Mesenchymal stem cell (in vitro differentiated cells and primary cell): Measurements from ENCODE around the gene VPS35L.

Experiments used
- DNase-seq: peaks from one replicate; pipeline ENCODE4 v3.0.0-alpha.2; 2013
- H2AFZ ChIP-seq: one replicate; pipeline ENCODE4 v1.6.1; 2013; ENCODE audit warnings: low read depth, mild to moderate bottlenecking, control low read depth, inconsistent platforms, low read length, moderate library complexity
- H2AK5ac ChIP-seq: 2 replicates; pipeline ENCODE4 v1.6.1; 2013; ENCODE audit warnings: low read length, moderate library complexity, mild to moderate bottlenecking, inconsistent platforms; ENCODE audit not compliant: severe bottlenecking
- H2BK120ac ChIP-seq: one replicate; pipeline ENCODE4 v1.6.1; 2013; ENCODE audit warnings: low read depth, mild to moderate bottlenecking, inconsistent platforms, low read length, moderate library complexity
- H2BK12ac ChIP-seq, 2 experiments: one replicate each; pipeline ENCODE4 v1.6.1; 2013; ENCODE audit warnings: inconsistent platforms in 2 of 2, low read length in 2 of 2, mild to moderate bottlenecking in 2 of 2, moderate library complexity in 2 of 2, control low read depth in 1 of 2
- H2BK15ac ChIP-seq: one replicate; pipeline ENCODE4 v1.6.1; 2013; ENCODE audit warnings: mild to moderate bottlenecking, low read depth, inconsistent platforms; ENCODE audit not compliant: poor library complexity, severe bottlenecking
- H2BK5ac ChIP-seq: 2 replicates; pipeline ENCODE4 v1.6.1; 2013; ENCODE audit warnings: low read depth, mild to moderate bottlenecking, low read length, control low read depth, inconsistent platforms; ENCODE audit not compliant: poor library complexity, severe bottlenecking
- H3K14ac ChIP-seq, 2 experiments: one replicate each; pipeline ENCODE4 v1.6.1; 2013; ENCODE audit warnings: inconsistent platforms in 2 of 2, low read length in 2 of 2, control low read depth in 1 of 2, mild to moderate bottlenecking in 1 of 2, moderate library complexity in 1 of 2
- H3K18ac ChIP-seq, 2 experiments: one replicate each; pipeline ENCODE4 v1.6.1; 2013; ENCODE audit warnings: inconsistent platforms in 2 of 2, low read length in 2 of 2, control low read depth in 1 of 2, low read depth in 1 of 2, mild to moderate bottlenecking in 1 of 2
- H3K23ac ChIP-seq, 2 experiments: one replicate each; pipeline ENCODE4 v1.6.1; 2013; ENCODE audit warnings: inconsistent platforms in 2 of 2, low read length in 2 of 2, mild to moderate bottlenecking in 2 of 2, moderate library complexity in 2 of 2, control low read depth in 1 of 2
- H3K27ac ChIP-seq: 2 replicates; pipeline ENCODE4 v1.5.1; 2013; ENCODE audit warnings: mild to moderate bottlenecking, moderate library complexity, low read length, control low read depth, inconsistent platforms; ENCODE audit not compliant: poor library complexity, severe bottlenecking
- H3K27me3 ChIP-seq, 2 experiments: 2 replicates each; pipeline versions ENCODE4 v1.6.1 to v1.7.0; 2013; ENCODE audit warnings: low read length in 2 of 2, mild to moderate bottlenecking in 2 of 2, moderate library complexity in 2 of 2, control low read depth in 1 of 2, inconsistent platforms in 1 of 2; ENCODE audit not compliant: control insufficient read depth in 1 of 2, insufficient read depth in 1 of 2
- H3K36me3 ChIP-seq, 2 experiments: 2 replicates each; pipeline versions ENCODE4 v1.6.1 to v1.7.0; 2013; ENCODE audit warnings: low read length in 2 of 2, control low read depth in 1 of 2, inconsistent platforms in 1 of 2, low read depth in 1 of 2, mild to moderate bottlenecking in 1 of 2; ENCODE audit not compliant: insufficient read depth in 2 of 2, control insufficient read depth in 1 of 2
- H3K4ac ChIP-seq, 2 experiments: one replicate each; pipeline ENCODE4 v1.6.1; 2013; ENCODE audit warnings: inconsistent platforms in 2 of 2, low read length in 2 of 2, mild to moderate bottlenecking in 2 of 2, moderate library complexity in 2 of 2, control low read depth in 1 of 2, low read depth in 1 of 2
- H3K4me1 ChIP-seq: 2 replicates; pipeline ENCODE4 v1.6.1; 2013; ENCODE audit warnings: low read depth, low read length, control low read depth; ENCODE audit not compliant: control insufficient read depth, insufficient read depth
- H3K4me2 ChIP-seq: 2 replicates; pipeline ENCODE4 v1.6.1; 2013; ENCODE audit warnings: low read length, mild to moderate bottlenecking, inconsistent platforms; ENCODE audit not compliant: poor library complexity, severe bottlenecking
- H3K4me3 ChIP-seq, 2 experiments: 2 replicates each; pipeline versions ENCODE4 v1.5.1 to v1.7.0; 2013; ENCODE audit warnings: low read length in 2 of 2, mild to moderate bottlenecking in 2 of 2, control low read depth in 1 of 2, low read depth in 1 of 2; ENCODE audit not compliant: insufficient read depth in 1 of 2
- H3K79me1 ChIP-seq: replicated peaks from 2 replicates; pipeline ENCODE4 v1.6.1; 2013; ENCODE audit warnings: mild to moderate bottlenecking, control low read depth, low read length, inconsistent platforms; ENCODE audit not compliant: poor library complexity, severe bottlenecking
- H3K9ac ChIP-seq: 2 replicates; pipeline ENCODE4 v1.7.0; 2013; ENCODE audit warnings: mild to moderate bottlenecking, low read length, moderate library complexity
- H3K9me3 ChIP-seq: 2 replicates; pipeline ENCODE4 v1.7.0; 2013; ENCODE audit warnings: mild to moderate bottlenecking, low read length; ENCODE audit not compliant: control insufficient read depth
- H4K8ac ChIP-seq: one replicate; pipeline ENCODE4 v1.6.1; 2013; ENCODE audit warnings: inconsistent platforms, mild to moderate bottlenecking, low read length, moderate library complexity
- H4K91ac ChIP-seq: one replicate; pipeline ENCODE4 v1.6.1; 2013; ENCODE audit warnings: mild to moderate bottlenecking, low read length, inconsistent platforms
- WGBS: methylation state at CpG from one replicate; pipeline ENCODE4 v1.1.7; 2013; ENCODE audit warnings: mixed read lengths; 5-methylcytosine and 5-hydroxymethylcytosine counted together

The VPS35L gene

GRCh38 chr16:19513377-19514053 lies 42.0 kb upstream of the VPS35L start:
- no peak overlapping the region for H3K4ac ChIP-seq
- H2AFZ ChIP-seq = no peak overlapping the region
- no peak overlapping the region for H4K8ac ChIP-seq
- H3K9ac ChIP-seq = no peak overlapping the region
- H3K4me3 ChIP-seq = no peak overlapping the region
- H3K4me2 ChIP-seq = no peak overlapping the region
- H3K79me1 ChIP-seq = peaks cover 10% of the 10 kb centered on the region
- no peak overlapping the region for H4K91ac ChIP-seq
- no peak overlapping the region for H2BK15ac ChIP-seq
- no peak overlapping the region for H3K27ac ChIP-seq
- H3K27me3 ChIP-seq = no peaks in the 10 kb centered on the region
- no peak overlapping the region for H2BK120ac ChIP-seq
- H3K23ac ChIP-seq = no peak overlapping the region
- no peak overlapping the region for H3K18ac ChIP-seq
- H3K9me3 ChIP-seq = no peaks in the 10 kb centered on the region
- WGBS = 95% methylated on average over 1 of the region's 4 CpGs
- DNase-seq = peak; percentile 74
- H3K4me1 ChIP-seq = no peaks in the 10 kb centered on the region
- peaks cover 12 to 65% of the 10 kb centered on the region in 2 experiments for H3K36me3 ChIP-seq
- no peak overlapping the region for H3K14ac ChIP-seq
- H2BK12ac ChIP-seq = no peak overlapping the region
- H2BK5ac ChIP-seq = no peak overlapping the region
- no peak overlapping the region for H2AK5ac ChIP-seq

GRCh38 chr16:19515757-19516156 lies 39.7 kb upstream of the VPS35L start:
- H3K27me3 ChIP-seq = no peaks in the 10 kb centered on the region
- WGBS = no CpG with 5 or more reads among the region's 2 CpGs
- H3K9ac ChIP-seq = no peak overlapping the region
- H2BK120ac ChIP-seq = no peak overlapping the region
- H3K23ac ChIP-seq = no peak overlapping the region
- no peak overlapping the region for H2AK5ac ChIP-seq
- H3K18ac ChIP-seq = no peak overlapping the region
- no peak overlapping the region for H2BK12ac ChIP-seq
- no peak overlapping the region for H3K4me3 ChIP-seq
- H3K4ac ChIP-seq = no peak overlapping the region
- H2BK5ac ChIP-seq = no peak overlapping the region
- no peak overlapping the region for H3K27ac ChIP-seq
- H4K8ac ChIP-seq = no peak overlapping the region
- H2AFZ ChIP-seq = no peak overlapping the region
- H3K9me3 ChIP-seq = no peaks in the 10 kb centered on the region
- peaks cover 16% of the 10 kb centered on the region for H3K79me1 ChIP-seq
- no peak overlapping the region for H3K14ac ChIP-seq
- H4K91ac ChIP-seq = no peak overlapping the region
- peak; percentile 73 for DNase-seq
- peaks cover 8% of the 10 kb centered on the region for H3K4me1 ChIP-seq
- no peak overlapping the region for H3K4me2 ChIP-seq
- H3K36me3 ChIP-seq = peaks cover 6 to 46% of the 10 kb centered on the region in 2 experiments
- H2BK15ac ChIP-seq = no peak overlapping the region

- Histone ChIP-seq H3K18ac (no peak overlapping the region), H3K9ac (no peak overlapping the region), H3K27ac (no peak overlapping the region), H2AK5ac (no peak overlapping the region), H3K4me2 (no peak overlapping the region), H2BK5ac (no peak overlapping the region), H2BK12ac (no peak overlapping the region), H3K79me1 (peaks cover 16% of the 10 kb centered on the region), H3K36me3 (peaks cover 3 to 43% of the 10 kb centered on the region in 2 experiments), H4K8ac (no peak overlapping the region), H4K91ac (no peak overlapping the region), H3K4me1 (peaks cover 8% of the 10 kb centered on the region), H3K9me3 (no peaks in the 10 kb centered on the region), H2BK15ac (no peak overlapping the region), H3K27me3 (no peaks in the 10 kb centered on the region), H3K4ac (no peak overlapping the region), H3K23ac (no peak overlapping the region), H3K4me3 (no peak overlapping the region), H2BK120ac (no peak overlapping the region), H3K14ac (no peak overlapping the region), H2AFZ (no peak overlapping the region)
- DNase-seq = peak; percentile 80
- WGBS = 100% methylated on average over 1 of the region's 8 CpGs
Measured at GRCh38 chr16:19517424-19518089, 37.9 kb upstream of the VPS35L start.

GRCh38 chr16:19518388-19518787 lies 37.1 kb upstream of the VPS35L start:
- Histone ChIP-seq H3K36me3 (peaks cover 3 to 35% of the 10 kb centered on the region in 2 experiments), H2BK12ac (no peak overlapping the region), H2AFZ (no peak overlapping the region), H3K23ac (no peak overlapping the region), H2BK120ac (no peak overlapping the region), H3K79me1 (peaks cover 16% of the 10 kb centered on the region), H4K8ac (no peak overlapping the region), H3K4ac (no peak overlapping the region), H2BK15ac (no peak overlapping the region), H3K4me2 (no peak overlapping the region), H2AK5ac (no peak overlapping the region), H3K27me3 (no peaks in the 10 kb centered on the region), H3K4me3 (no peak overlapping the region), H3K27ac (no peak overlapping the region), H3K9ac (no peak overlapping the region), H3K9me3 (no peaks in the 10 kb centered on the region), H3K14ac (no peak overlapping the region), H3K4me1 (peaks cover 9% of the 10 kb centered on the region), H2BK5ac (no peak overlapping the region), H3K18ac (no peak overlapping the region), H4K91ac (no peak overlapping the region)
- no peak for DNase-seq
- WGBS = 95% methylated on average over 1 of the region's 2 CpGs
